NCI-H2196 treated with DMSO at 0.1 percent for 48 hours (cell line): ENCODE data around the gene DRD5.

Source experiments
- DNase-seq: peaks from one replicate; lab custom pipeline; 2025; ENCODE audit not compliant: unreplicated experiment; lab: John Stamatoyannopoulos, UW

The DRD5 gene

GRCh38 chr4:9812501-9813340 is 31.3 kb downstream of the DRD5 start:
- DNase-seq = no peak

DNA sequence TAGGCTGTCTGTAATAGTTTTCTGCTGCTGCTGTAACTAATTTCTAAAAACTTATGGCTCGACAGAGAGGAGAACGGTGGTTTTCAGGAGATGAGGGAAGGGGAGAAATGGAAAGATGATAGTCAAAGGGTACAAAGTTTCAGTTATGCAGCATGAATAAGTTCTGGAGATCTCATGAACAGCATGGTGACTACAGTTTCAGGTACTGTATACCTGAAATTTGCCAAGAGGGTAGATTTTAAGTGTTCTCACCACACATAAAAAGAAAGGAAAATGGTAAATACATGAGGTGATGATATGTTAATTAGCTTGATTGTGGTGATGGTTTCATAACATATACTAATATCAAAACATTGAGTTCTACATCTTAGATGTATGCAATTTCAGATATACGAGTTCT is 34.9 kb downstream of the DRD5 start:
- no peak for DNase-seq

- no peak for DNase-seq
These were observed 38.9 kb downstream of the DRD5 start for GRCh38 chr4:9820343-9820742.

GRCh38 chr4:9825049-9825448 is 43.6 kb downstream of the DRD5 start:
- DNase-seq = no peak

GRCh38 chr4:9826551-9826950 is 45.1 kb downstream of the DRD5 start:
- DNase-seq = no peak

DNA sequence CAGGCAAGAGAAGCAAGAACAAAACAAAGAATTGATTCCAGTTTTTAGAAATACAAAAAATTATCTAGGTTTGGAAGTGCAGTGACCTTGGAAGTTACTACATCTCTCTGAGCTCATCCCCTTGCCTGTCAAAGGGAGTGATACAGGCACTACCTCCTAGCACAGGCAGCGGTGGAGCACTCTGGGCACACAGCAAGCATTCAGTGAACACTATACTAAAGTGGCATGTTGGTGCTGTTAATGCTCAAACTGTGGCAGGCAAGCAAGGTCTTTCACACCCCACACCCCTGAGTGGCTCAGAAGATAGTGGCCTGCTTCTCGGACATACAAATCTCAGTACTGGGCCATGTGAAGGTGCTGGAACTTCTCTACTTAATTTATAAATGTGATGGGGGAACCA is 51.2 kb downstream of the DRD5 start:
- DNase-seq = no peak

- DNase-seq = no peak
These were observed 52.0 kb downstream of the DRD5 start for GRCh38 chr4:9833421-9833820.
